Measurements from ENCODE around the gene CDHR1.
"Not testable (repeated sequence)": the region's sequence is repeated elsewhere in the genome, so short reads cannot be mapped to it uniquely, and the experiment has no call there.

The CDHR1 gene

DNA sequence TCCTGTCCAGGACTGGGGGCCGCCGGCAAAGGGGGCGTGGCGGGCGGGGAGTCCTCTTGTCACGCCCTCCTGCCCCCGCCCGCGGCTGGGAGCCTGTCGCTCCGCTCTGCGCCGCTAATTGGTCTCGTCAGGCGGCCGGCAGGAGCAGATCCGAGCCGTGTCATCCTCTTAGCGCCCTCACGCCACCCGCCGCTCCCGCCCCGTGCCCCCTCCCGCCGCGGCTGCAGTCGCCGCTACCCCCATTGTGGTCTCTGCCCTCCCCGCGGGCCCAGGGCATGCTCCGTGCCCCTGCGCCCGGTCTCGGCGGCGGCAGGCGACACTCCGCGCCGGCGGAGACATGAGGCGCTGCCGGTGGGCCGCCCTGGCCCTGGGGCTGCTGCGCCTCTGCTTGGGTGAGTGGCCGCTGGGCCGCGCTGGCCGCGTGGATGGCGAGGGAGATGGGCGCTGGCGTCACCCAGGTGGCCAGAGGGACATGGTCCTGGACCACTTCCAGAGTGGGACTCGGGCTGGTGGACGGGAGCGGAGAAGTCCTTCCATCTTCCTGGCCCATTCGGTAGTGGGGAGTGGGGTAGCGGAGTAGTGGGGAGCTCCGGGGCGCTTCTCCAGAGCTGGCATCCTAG, at the start of gene CDHR1:
Gene CDHR1 (plus strand): TSS at position 114 of the 620 bp plus-strand sequence. CDS start 224 bp downstream, at position 338.
- no peak for FAIRE-seq
- TF ChIP-seq POLR2A (IDR thresholded peaks at IDR 0.05; ENCODE audit: low read depth, low read length): no peak

DNA sequence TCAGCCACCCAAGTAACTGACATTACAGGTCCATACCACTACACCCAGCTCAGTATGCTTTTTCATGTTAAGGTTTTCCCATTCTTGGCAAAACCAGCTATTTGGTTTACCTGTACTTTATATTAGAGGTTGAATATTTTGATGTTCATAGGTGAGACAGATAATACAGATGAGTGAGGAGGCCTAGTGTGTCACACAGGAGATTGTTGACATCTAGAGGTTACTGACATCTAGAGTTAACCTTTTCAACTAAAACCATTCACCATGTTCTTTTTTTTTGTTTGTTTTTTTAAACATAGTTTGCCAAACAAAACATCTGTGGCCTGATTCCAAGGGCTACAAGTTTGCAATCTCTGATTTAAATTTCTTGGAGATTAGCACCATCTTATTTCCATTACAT, 47.0 kb upstream of the CDHR1 start:
- TF ChIP-seq POLR2A (IDR thresholded peaks at IDR 0.05; ENCODE audit: low read depth, low read length): no peak
- DNase-seq (ENCODE audit: insufficient read length, low spot score) (no peak), FAIRE-seq (no peak)

More for the DNA sequence above, at the start of gene CDHR1:
- no peak for DNase-seq (ENCODE audit: insufficient read length, low spot score)

- DNase-seq (ENCODE audit: insufficient read length, low spot score): not testable (repeated sequence)
- FAIRE-seq: peak; percentile 75
Observed at GRCh38 chr10:84148006-84148597, 46.2 kb upstream of the CDHR1 start.

DNA sequence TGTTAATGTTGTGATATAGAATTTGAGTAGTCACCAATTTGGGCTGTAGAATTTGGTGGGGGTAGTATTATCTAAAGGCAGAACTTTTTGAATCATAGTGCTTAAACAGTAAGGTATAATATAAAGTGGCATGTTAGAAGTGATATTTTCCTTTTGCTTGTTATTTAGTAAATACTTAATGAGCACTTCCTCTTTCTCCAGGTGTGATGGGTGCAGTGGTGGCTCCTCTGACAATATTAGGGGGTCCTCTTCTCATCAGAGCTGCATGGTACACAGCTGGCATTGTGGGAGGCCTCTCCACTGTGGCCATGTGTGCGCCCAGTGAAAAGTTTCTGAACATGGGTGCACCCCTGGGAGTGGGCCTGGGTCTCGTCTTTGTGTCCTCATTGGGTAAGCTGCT, 44.5 kb upstream of the CDHR1 start:
- FAIRE-seq: peak; percentile 20
- DNase-seq (ENCODE audit: insufficient read length, low spot score): no peak
- TF ChIP-seq POLR2A (IDR thresholded peaks at IDR 0.05; ENCODE audit: low read depth, low read length): no peak

DNA sequence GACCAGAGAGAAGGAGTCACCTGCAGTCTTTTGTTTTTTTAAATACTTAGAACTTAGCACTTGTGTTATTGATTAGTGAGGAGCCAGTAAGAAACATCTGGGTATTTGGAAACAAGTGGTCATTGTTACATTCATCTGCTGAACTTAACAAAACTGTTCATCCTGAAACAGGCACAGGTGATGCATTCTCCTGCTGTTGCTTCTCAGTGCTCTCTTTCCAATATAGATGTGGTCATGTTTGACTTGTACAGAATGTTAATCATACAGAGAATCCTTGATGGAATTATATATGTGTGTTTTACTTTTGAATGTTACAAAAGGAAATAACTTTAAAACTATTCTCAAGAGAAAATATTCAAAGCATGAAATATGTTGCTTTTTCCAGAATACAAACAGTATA, 41.6 kb upstream of the CDHR1 start:
- DNase-seq (ENCODE audit: insufficient read length, low spot score) (no peak), FAIRE-seq (peak; percentile 30)

GRCh38 chr10:84155521-84155920, 38.8 kb upstream of the CDHR1 start:
- no peak for TF ChIP-seq POLR2A (IDR thresholded peaks at IDR 0.05; ENCODE audit: low read depth, low read length)
- DNase-seq (ENCODE audit: insufficient read length, low spot score) (no peak), FAIRE-seq (no peak)

More for the DNA sequence above, 41.6 kb upstream of the CDHR1 start:
- TF ChIP-seq POLR2A (IDR thresholded peaks at IDR 0.05; ENCODE audit: low read depth, low read length): no peak

- DNase-seq (ENCODE audit: insufficient read length, low spot score) (no peak), FAIRE-seq (no peak)
- TF ChIP-seq POLR2A (IDR thresholded peaks at IDR 0.05; ENCODE audit: low read depth, low read length): no peak
Observed at GRCh38 chr10:84156009-84156408, 38.3 kb upstream of the CDHR1 start.

- DNase-seq (ENCODE audit: insufficient read length, low spot score) (no peak), FAIRE-seq (peak; percentile 33)
- no peak for TF ChIP-seq POLR2A (IDR thresholded peaks at IDR 0.05; ENCODE audit: low read depth, low read length)
Observed at GRCh38 chr10:84156768-84157167, 37.6 kb upstream of the CDHR1 start.

DNA sequence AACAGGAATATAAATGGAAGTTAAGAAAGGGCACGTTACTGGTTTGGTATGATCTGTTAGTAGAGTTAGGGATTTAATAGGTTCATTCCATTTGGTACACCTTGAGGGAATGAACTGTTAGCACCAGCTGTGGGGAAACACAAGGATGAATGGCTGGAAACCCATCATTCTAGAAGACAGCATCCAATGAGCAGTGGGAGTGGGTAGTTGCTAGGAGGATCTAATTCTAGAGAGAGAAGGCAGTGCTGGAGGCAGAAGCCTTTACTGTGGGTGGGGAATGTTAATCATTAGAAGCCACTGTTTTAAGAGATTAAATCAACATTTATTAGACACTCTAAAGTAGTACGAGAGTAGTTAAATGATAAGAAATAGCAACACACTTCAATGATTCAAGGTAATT, 36.3 kb upstream of the CDHR1 start:
- TF ChIP-seq POLR2A (IDR thresholded peaks at IDR 0.05; ENCODE audit: low read depth, low read length): no peak
- DNase-seq (ENCODE audit: insufficient read length, low spot score): no peak
- FAIRE-seq: no peak

GRCh38 chr10:84158550-84158949, 35.8 kb upstream of the CDHR1 start:
- DNase-seq (ENCODE audit: insufficient read length, low spot score) (no peak), FAIRE-seq (no peak)
- TF ChIP-seq POLR2A (IDR thresholded peaks at IDR 0.05; ENCODE audit: low read depth, low read length): no peak

DNA sequence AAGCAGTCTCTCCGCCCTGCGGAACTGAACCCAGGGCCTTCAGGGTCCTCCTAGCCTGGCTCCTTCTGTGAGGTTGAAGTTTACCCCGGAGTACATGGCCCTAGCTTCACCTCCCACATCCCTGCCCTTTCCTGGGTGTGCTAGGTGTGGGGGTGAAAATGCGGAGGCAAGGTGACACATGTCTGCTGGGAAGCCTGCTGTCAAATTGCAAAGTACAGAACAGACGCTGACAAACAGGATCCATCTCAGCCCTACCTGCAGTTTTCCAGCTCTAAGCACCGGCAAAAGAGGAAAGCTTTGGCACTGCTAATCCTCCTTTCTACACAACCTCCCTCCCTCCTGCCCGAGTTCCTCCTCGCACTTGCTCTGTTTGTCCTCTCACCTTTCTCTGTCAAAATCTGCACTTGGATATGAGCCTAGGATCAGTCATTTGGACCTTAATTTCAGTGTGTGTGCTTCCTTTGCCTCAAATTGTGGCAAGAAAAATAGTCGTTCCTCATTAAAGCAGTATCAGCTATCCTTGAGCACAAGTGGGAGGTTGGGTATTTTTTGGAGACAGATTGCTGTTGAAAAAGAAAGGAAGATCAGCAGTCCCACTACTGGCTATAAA, 35.2 kb upstream of the CDHR1 start:
- no peak for TF ChIP-seq POLR2A (IDR thresholded peaks at IDR 0.05; ENCODE audit: low read depth, low read length)
- FAIRE-seq (no peak), DNase-seq (ENCODE audit: insufficient read length, low spot score) (no peak)

DNA sequence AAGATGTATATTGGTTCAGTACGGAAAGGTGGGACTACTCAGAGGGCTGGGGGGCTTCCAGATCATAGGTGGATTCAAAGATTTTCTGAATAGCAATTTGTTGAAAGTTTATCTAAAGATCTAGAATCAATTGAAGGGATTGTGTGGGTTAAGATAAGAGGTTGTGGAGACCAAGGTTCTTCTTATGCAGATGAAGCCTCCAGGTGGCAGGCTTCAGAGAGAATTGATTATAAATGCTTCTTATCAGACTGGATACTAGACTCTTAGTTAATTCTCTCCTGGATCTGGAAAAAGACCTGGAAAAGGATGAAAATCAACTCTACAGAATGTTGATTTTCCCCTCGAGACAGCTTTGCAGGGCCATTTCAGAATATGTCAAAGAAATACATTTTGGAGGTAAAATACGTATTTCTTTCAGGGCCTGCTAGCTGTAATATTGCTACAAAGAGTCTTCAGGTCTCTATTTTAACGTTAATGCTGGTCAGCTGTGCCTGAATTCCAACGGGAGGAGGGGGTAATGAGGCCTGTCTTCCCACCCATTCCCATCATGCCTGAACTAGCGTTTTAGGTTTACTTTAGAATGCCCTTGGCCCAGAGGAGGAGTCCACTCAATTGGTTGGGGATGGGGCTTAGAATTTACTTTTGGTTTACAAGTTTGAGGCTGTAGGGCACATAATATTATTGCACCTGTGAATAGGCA, 33.5 kb upstream of the CDHR1 start:
- DNase-seq (ENCODE audit: insufficient read length, low spot score): no peak
- FAIRE-seq: no peak
- no peak for TF ChIP-seq POLR2A (IDR thresholded peaks at IDR 0.05; ENCODE audit: low read depth, low read length)

DNA sequence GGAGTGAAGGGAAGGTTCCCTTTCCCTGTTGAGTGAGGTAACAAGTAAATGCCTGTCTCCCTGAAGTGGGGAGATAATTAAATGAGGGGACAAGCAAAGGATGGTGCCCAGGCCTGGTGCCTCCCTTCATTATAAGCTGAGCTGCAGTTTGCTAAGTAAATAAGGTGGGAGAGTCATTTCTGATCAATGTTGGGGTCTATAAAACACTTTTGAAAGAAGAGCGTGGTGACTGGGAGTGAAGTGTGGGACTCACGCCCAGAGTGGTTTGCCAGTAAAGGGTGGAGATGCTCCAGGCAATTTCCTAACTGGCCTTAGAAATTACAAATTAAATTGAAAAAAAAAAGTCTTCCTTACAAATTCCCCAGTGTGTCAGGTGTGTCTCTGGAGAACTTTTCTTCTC, 30.3 kb upstream of the CDHR1 start:
- no peak for FAIRE-seq
- DNase-seq (ENCODE audit: insufficient read length, low spot score): no peak
- TF ChIP-seq POLR2A (IDR thresholded peaks at IDR 0.05; ENCODE audit: low read depth, low read length): no peak

GRCh38 chr10:84164442-84164841, 29.9 kb upstream of the CDHR1 start:
- FAIRE-seq: no peak
- no peak for DNase-seq (ENCODE audit: insufficient read length, low spot score)
- no peak for TF ChIP-seq POLR2A (IDR thresholded peaks at IDR 0.05; ENCODE audit: low read depth, low read length)

Data from H54 (cell line).